SK-N-SH treated with all-trans-retinoic acid at 6 μM for 48 hours (cell line): Measurements from ENCODE around the gene PRR23A.
"Not testable (repeated sequence)": the region's sequence is repeated elsewhere in the genome, so short reads cannot be mapped to it uniquely, and the experiment has no call there.

Experiments
- BACH2 ChIP-seq: fragments of 250-450 bp; sonication (Bioruptor Pico); IDR thresholded peaks from 2 replicates; pipeline ENCODE4 v1.9.0; 2021; ENCODE audit warnings: mild to moderate bottlenecking, borderline replicate concordance
- ISL1 ChIP-seq: fragments of 250-450 bp; sonication (Bioruptor Pico); IDR thresholded peaks from 2 replicates; pipeline ENCODE4 v2.1.2; 2022; ENCODE audit warnings: mild to moderate bottlenecking, moderate library complexity
- OSR1 ChIP-seq: fragments of 250-450 bp; sonication (Bioruptor Pico); IDR thresholded peaks from 2 replicates; pipeline ENCODE4 v1.8.0; 2022; ENCODE audit warnings: moderate library complexity, mild to moderate bottlenecking, inconsistent platforms
- PPARA ChIP-seq: fragments of 250-450 bp; sonication (Bioruptor Pico); IDR thresholded peaks from 2 replicates; pipeline ENCODE4 v1.5.0; 2020; ENCODE audit warnings: mild to moderate bottlenecking, borderline replicate concordance
- RARB ChIP-seq: fragments of 250-450 bp; sonication (Bioruptor Pico); IDR thresholded peaks from 2 replicates; pipeline ENCODE4 v1.8.0; 2021; ENCODE audit warnings: mild to moderate bottlenecking, moderate library complexity
- TCF4 ChIP-seq: fragments of 250-450 bp; sonication (Bioruptor Pico); IDR thresholded peaks from 2 replicates; pipeline ENCODE4 v1.8.0; 2021; ENCODE audit warnings: mild to moderate bottlenecking, moderate library complexity, borderline replicate concordance
- ZFP3 ChIP-seq: fragments of 250-450 bp; sonication (Bioruptor Pico); IDR thresholded peaks from 2 replicates; pipeline ENCODE4 v1.5.0; 2020; ENCODE audit warnings: mild to moderate bottlenecking, moderate library complexity
- ZFP30 ChIP-seq: fragments of 450-650 bp; formaldehyde crosslinking; IDR thresholded peaks from 2 replicates; pipeline ENCODE4 v1.5.0; 2022; ENCODE audit warnings: mild to moderate bottlenecking, moderate library complexity
- ZNF565 ChIP-seq: fragments of 450-650 bp; formaldehyde crosslinking; conservative IDR thresholded peaks from 2 replicates; pipeline ENCODE4 v1.5.0; 2020; ENCODE audit warnings: low read depth, mild to moderate bottlenecking, moderate library complexity
- ZNF70 ChIP-seq: fragments of 450-650 bp; formaldehyde crosslinking; IDR thresholded peaks from 2 replicates; pipeline ENCODE4 v1.5.0; 2020; ENCODE audit warnings: mild to moderate bottlenecking, moderate library complexity
- TF ChIP-seq, protein P1 (sequence below): fragments of 250-450 bp; sonication (Bioruptor Pico); IDR thresholded peaks from 2 replicates; pipeline ENCODE4 v1.5.1; 2020; ENCODE audit warnings: low read depth, mild to moderate bottlenecking, moderate library complexity
- TF ChIP-seq, protein P2 (sequence below): fragments of 250-450 bp; sonication (Bioruptor Pico); IDR thresholded peaks from 2 replicates; pipeline ENCODE4 v1.5.0; 2020; ENCODE audit warnings: mild to moderate bottlenecking, moderate library complexity
- TF ChIP-seq, protein P3 (sequence below): fragments of 250-450 bp; sonication (Bioruptor Pico); IDR thresholded peaks from 2 replicates; pipeline ENCODE4 v1.8.0; 2020; ENCODE audit warnings: mild to moderate bottlenecking, moderate library complexity, borderline replicate concordance
- TF ChIP-seq, protein P4 (sequence below): fragments of 250-450 bp; sonication (Bioruptor Pico); IDR thresholded peaks from 2 replicates; pipeline ENCODE4 v1.8.0; 2021; ENCODE audit warnings: low read depth, mild to moderate bottlenecking, moderate library complexity, borderline replicate concordance

DNA sequence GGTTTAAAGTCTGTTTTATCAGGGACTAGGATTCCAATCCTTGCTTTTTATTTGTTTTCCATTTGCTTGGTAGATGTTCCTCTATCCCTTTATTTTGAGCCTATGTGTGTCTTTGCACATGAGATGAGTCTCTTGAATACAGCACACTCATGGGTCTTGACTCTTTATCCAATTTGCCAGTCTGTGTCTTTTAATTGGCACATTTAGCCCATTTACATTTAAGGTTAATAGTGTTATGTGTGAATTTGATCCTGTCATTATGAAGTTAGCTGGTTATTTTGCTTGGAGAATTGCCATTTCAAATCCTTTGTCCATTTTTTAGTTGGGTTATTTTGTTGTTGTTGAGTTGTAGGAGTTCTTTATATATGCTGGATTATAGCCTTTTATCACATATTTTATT is 24.5 kb upstream of the PRR23A start:
- TF ChIP-seq, protein P1, sequence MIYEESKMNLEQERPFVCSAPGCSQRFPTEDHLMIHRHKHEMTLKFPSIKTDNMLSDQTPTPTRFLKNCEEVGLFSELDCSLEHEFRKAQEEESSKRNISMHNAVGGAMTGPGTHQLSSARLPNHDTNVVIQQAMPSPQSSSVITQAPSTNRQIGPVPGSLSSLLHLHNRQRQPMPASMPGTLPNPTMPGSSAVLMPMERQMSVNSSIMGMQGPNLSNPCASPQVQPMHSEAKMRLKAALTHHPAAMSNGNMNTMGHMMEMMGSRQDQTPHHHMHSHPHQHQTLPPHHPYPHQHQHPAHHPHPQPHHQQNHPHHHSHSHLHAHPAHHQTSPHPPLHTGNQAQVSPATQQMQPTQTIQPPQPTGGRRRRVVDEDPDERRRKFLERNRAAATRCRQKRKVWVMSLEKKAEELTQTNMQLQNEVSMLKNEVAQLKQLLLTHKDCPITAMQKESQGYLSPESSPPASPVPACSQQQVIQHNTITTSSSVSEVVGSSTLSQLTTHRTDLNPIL (CRISPR knock-in tag): not testable (repeated sequence)
- TF ChIP-seq, protein P2, sequence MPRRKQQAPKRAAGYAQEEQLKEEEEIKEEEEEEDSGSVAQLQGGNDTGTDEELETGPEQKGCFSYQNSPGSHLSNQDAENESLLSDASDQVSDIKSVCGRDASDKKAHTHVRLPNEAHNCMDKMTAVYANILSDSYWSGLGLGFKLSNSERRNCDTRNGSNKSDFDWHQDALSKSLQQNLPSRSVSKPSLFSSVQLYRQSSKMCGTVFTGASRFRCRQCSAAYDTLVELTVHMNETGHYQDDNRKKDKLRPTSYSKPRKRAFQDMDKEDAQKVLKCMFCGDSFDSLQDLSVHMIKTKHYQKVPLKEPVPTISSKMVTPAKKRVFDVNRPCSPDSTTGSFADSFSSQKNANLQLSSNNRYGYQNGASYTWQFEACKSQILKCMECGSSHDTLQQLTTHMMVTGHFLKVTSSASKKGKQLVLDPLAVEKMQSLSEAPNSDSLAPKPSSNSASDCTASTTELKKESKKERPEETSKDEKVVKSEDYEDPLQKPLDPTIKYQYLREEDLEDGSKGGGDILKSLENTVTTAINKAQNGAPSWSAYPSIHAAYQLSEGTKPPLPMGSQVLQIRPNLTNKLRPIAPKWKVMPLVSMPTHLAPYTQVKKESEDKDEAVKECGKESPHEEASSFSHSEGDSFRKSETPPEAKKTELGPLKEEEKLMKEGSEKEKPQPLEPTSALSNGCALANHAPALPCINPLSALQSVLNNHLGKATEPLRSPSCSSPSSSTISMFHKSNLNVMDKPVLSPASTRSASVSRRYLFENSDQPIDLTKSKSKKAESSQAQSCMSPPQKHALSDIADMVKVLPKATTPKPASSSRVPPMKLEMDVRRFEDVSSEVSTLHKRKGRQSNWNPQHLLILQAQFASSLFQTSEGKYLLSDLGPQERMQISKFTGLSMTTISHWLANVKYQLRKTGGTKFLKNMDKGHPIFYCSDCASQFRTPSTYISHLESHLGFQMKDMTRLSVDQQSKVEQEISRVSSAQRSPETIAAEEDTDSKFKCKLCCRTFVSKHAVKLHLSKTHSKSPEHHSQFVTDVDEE: not testable (repeated sequence)
- not testable (repeated sequence) for TF ChIP-seq PPARA, ZNF565, BACH2, ISL1, ZNF70, TCF4, OSR1, ZFP3, RARB, ZFP30 (CRISPR knock-in tag)
- TF ChIP-seq, protein P3, sequence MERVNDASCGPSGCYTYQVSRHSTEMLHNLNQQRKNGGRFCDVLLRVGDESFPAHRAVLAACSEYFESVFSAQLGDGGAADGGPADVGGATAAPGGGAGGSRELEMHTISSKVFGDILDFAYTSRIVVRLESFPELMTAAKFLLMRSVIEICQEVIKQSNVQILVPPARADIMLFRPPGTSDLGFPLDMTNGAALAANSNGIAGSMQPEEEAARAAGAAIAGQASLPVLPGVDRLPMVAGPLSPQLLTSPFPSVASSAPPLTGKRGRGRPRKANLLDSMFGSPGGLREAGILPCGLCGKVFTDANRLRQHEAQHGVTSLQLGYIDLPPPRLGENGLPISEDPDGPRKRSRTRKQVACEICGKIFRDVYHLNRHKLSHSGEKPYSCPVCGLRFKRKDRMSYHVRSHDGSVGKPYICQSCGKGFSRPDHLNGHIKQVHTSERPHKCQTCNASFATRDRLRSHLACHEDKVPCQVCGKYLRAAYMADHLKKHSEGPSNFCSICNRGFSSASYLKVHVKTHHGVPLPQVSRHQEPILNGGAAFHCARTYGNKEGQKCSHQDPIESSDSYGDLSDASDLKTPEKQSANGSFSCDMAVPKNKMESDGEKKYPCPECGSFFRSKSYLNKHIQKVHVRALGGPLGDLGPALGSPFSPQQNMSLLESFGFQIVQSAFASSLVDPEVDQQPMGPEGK (CRISPR knock-in tag): not testable (repeated sequence)
- TF ChIP-seq, protein P4, sequence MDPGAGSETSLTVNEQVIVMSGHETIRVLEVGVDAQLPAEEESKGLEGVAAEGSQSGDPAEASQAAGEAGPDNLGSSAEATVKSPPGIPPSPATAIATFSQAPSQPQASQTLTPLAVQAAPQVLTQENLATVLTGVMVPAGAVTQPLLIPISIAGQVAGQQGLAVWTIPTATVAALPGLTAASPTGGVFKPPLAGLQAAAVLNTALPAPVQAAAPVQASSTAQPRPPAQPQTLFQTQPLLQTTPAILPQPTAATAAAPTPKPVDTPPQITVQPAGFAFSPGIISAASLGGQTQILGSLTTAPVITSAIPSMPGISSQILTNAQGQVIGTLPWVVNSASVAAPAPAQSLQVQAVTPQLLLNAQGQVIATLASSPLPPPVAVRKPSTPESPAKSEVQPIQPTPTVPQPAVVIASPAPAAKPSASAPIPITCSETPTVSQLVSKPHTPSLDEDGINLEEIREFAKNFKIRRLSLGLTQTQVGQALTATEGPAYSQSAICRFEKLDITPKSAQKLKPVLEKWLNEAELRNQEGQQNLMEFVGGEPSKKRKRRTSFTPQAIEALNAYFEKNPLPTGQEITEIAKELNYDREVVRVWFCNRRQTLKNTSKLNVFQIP: not testable (repeated sequence)
